ENCODE data around the gene TSPAN9.

DNA sequence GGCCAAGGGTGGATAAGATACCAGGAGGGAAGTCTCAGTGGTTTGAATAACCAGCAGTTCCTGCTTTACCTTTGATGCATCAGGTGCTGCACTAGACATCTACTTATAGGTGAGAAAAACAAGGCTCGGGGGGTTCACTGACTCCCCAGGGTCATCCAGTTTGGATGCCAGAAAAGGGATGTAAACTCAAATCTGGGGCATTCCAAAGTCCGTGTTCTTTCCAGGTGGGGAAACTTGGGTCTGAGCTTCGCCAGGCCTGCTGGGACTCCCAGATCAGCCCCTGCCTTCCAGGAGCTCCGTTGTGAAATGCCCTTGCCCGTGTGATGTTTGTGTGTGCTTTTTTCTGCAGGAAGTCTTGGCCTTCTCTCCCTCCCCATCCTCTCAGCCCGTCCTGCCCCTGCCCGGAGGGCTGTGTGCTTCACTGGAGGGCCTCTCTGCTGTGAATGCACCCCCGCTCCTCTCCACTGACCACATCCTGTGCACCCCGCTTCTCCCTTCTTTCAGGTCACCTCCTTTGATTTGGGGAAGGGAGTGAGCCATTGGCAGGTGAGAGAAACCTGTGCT, 42.1 kb downstream of the TSPAN9 start:
- TF ChIP-seq, protein P1, sequence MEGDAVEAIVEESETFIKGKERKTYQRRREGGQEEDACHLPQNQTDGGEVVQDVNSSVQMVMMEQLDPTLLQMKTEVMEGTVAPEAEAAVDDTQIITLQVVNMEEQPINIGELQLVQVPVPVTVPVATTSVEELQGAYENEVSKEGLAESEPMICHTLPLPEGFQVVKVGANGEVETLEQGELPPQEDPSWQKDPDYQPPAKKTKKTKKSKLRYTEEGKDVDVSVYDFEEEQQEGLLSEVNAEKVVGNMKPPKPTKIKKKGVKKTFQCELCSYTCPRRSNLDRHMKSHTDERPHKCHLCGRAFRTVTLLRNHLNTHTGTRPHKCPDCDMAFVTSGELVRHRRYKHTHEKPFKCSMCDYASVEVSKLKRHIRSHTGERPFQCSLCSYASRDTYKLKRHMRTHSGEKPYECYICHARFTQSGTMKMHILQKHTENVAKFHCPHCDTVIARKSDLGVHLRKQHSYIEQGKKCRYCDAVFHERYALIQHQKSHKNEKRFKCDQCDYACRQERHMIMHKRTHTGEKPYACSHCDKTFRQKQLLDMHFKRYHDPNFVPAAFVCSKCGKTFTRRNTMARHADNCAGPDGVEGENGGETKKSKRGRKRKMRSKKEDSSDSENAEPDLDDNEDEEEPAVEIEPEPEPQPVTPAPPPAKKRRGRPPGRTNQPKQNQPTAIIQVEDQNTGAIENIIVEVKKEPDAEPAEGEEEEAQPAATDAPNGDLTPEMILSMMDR (conservative IDR thresholded peaks at IDR 0.05): no peak
- TF ChIP-seq EZH2 (IDR thresholded peaks at IDR 0.05; ENCODE audit: low read depth): no peak
